Stimulated activated CD4-positive, alpha-beta T cell treated with anti-CD3 and anti-CD28 coated beads, Interleukin-2, amount 100 ng/mL, for 48 hours (primary cell): Measurements from ENCODE around the gene DOCK7.

ENCODE experiments used
- DNase-seq, 2 donors: peaks; one replicate each; pipeline ENCODE4 v3.0.0-alpha.2; 2020

DOCK7 gene

GRCh38 chr1:62405247-62405646 lies 282.9 kb downstream of the DOCK7 start:
- no peak for DNase-seq
